Measurements from ENCODE around the gene TEKT2. TPM values are rescaled to one million over a fixed set of nuclear protein-coding genes. Genes with fewer than 3 reads are reported as not detected.

The TEKT2 gene
- total and polyA plus RNA-seq, 9 donors = 0.12 to 22.5 (median 1.4) TPM

GRCh38 chr1:36091698-36092097 is 7.8 kb downstream of the TEKT2 start:
- intact Hi-C loops (cut with DNase I) = loop anchor here in 1 of 4 donors (10.0 kb wide), 1 partner anchor 323 kb away; no protein-coding TSS in a partner anchor
- H3K27ac ChIP-seq = no peak overlapping the region
- TF ChIP-seq CTCF (IDR thresholded peaks at IDR 0.05) = no peak
- no peak for TF ChIP-seq EP300 (IDR thresholded peaks at IDR 0.05)
- no peak for TF ChIP-seq POLR2A (IDR thresholded peaks at IDR 0.05)
- WGBS, 3 donors = 88 to 92% (median 90%) methylated on average over 13 of the region's 13 CpGs
- DNase-seq = peak in 1 of 5 donors; percentile 15
- H3K4me1 ChIP-seq (ENCODE audit: insufficient read depth) = peaks cover 7% of the 10 kb centered on the region
- no peaks in the 10 kb centered on the region for H3K27me3 ChIP-seq
- no peaks in the 10 kb centered on the region for H3K9me3 ChIP-seq
- no peaks in the 10 kb centered on the region for H3K36me3 ChIP-seq
- H3K4me3 ChIP-seq = no peak overlapping the region

- no peak overlapping the region for H3K4me3 ChIP-seq
- H3K36me3 ChIP-seq = no peaks in the 10 kb centered on the region
- DNase-seq = peak in 1 of 5 donors; percentile 17
- intact Hi-C loops (cut with DNase I) = loop anchor here in 1 of 4 donors (10.0 kb wide), 1 partner anchor 323 kb away; no protein-coding TSS in a partner anchor
- H3K27ac ChIP-seq = no peak overlapping the region
- H3K4me1 ChIP-seq (ENCODE audit: insufficient read depth) = peaks cover 7% of the 10 kb centered on the region
- no peaks in the 10 kb centered on the region for H3K27me3 ChIP-seq
- no peaks in the 10 kb centered on the region for H3K9me3 ChIP-seq
- TF ChIP-seq CTCF (IDR thresholded peaks at IDR 0.05) = no peak
- TF ChIP-seq POLR2A (IDR thresholded peaks at IDR 0.05) = no peak
- TF ChIP-seq EP300 (IDR thresholded peaks at IDR 0.05) = no peak
- WGBS, 3 donors = 85 to 93% (median 90%) methylated on average over 17 of the region's 17 CpGs
These were observed 8.4 kb downstream of the TEKT2 start for GRCh38 chr1:36092166-36092797.

GRCh38 chr1:36092798-36093185 is 8.9 kb downstream of the TEKT2 start:
- H3K4me3 ChIP-seq = no peak overlapping the region
- peak in 1 of 5 donors; percentile 23 for DNase-seq
- H3K4me1 ChIP-seq (ENCODE audit: insufficient read depth) = peaks cover 7% of the 10 kb centered on the region
- WGBS, 3 donors = 90 to 93% (median 90%) methylated on average over 9 of the region's 9 CpGs
- H3K36me3 ChIP-seq = no peaks in the 10 kb centered on the region
- no peak overlapping the region for H3K27ac ChIP-seq
- no peaks in the 10 kb centered on the region for H3K27me3 ChIP-seq
- H3K9me3 ChIP-seq = no peaks in the 10 kb centered on the region
- TF ChIP-seq EP300 (IDR thresholded peaks at IDR 0.05) (no peak), POLR2A (IDR thresholded peaks at IDR 0.05) (no peak), CTCF (IDR thresholded peaks at IDR 0.05) (no peak)
- intact Hi-C loops (cut with DNase I) = loop anchor here in 1 of 4 donors (10.0 kb wide), 1 partner anchor 322 kb away; no protein-coding TSS in a partner anchor

- no peak overlapping the region for H3K4me3 ChIP-seq
- peak in 1 of 5 donors; percentile 36 for DNase-seq
- H3K4me1 ChIP-seq (ENCODE audit: insufficient read depth) = peaks cover 6% of the 10 kb centered on the region
- no peaks in the 10 kb centered on the region for H3K27me3 ChIP-seq
- no peak overlapping the region for H3K27ac ChIP-seq
- H3K9me3 ChIP-seq = no peaks in the 10 kb centered on the region
- TF ChIP-seq CTCF (IDR thresholded peaks at IDR 0.05) (no peak), POLR2A (IDR thresholded peaks at IDR 0.05) (no peak), EP300 (IDR thresholded peaks at IDR 0.05) (no peak)
- intact Hi-C loops (cut with DNase I) = loop anchor here in 1 of 4 donors (10.0 kb wide), 1 partner anchor 322 kb away; no protein-coding TSS in a partner anchor
- H3K36me3 ChIP-seq = no peaks in the 10 kb centered on the region
- 83 to 86% (median 86%) methylated on average over 7 of the region's 7 CpGs for WGBS, 3 donors
These were observed 9.3 kb downstream of the TEKT2 start for GRCh38 chr1:36093226-36093625.
